HepG2 (cell line): ENCODE results near the gene SGSH. TPM values are rescaled to one million over a fixed set of nuclear protein-coding genes. Genes with fewer than 3 reads are reported as not detected.

Source experiments
- ATAC-seq: fragments of 200-7000 bp; cut with Tn5 transposase; 3 replicates; pipeline ENCODE4 v1.9.1; 2020; ENCODE audit warnings: mild to moderate bottlenecking, moderate library complexity
- BruUV-seq: library from RNA; stranded (reverse); fragments of 400-500 nt; replicated peaks from 2 replicates; lab custom pipeline; 2021; lab: Mats Ljungman, UMichigan
- CTCF ChIA-PET: fragments of 300-600 bp; formaldehyde crosslinking; extraction: SDS; loops from one replicate; lab custom pipeline; 2021; ENCODE audit warnings: low total read pairs, inconsistent platforms, low intra/inter-chr PET ratio; lab: Yijun Ruan, JAX
- POLR2A ChIA-PET: fragments of 350-600 bp; sonication (Branson Sonifier 250); formaldehyde crosslinking; loops from one replicate; lab custom pipeline; 2020; ENCODE audit warnings: antibody characterized with exemption, inconsistent platforms; lab: Yijun Ruan, JAX
- DNase-seq: peaks from one replicate; pipeline ENCODE4 v3.0.0-alpha.2; 2015; ENCODE audit warnings: low spot score
- FAIRE-seq: peaks from 3 replicates; lab custom pipeline; 2011; peaks lifted over from hg19 to GRCh38; lab: Jason Lieb, UNC
- H2AFZ ChIP-seq: one replicate; pipeline ENCODE4 v1.6.1; 2011; ENCODE audit warnings: low read length, inconsistent platforms
- H3K27ac ChIP-seq: fragments of 300-600 bp; 3 replicates; pipeline ENCODE4 v1.8.0; 2011; ENCODE audit warnings: mixed run types, mild to moderate bottlenecking, mixed read lengths, low read length, inconsistent platforms; ENCODE audit not compliant: insufficient read depth; ENCODE audit errors: extremely low read length
- H3K27me3 ChIP-seq, 2 experiments: fragments of 200-600 bp in 1 of 2; 2 replicates in 1 of 2; 3 replicates in 1 of 2; pipeline versions ENCODE4 v1.6.0 to v1.8.0; 2011; ENCODE audit warnings: low read length in 2 of 2, mild to moderate bottlenecking in 2 of 2, moderate library complexity in 2 of 2, inconsistent platforms in 1 of 2; ENCODE audit not compliant: insufficient read depth in 2 of 2, control insufficient read depth in 1 of 2
- H3K36me3 ChIP-seq, 2 experiments: fragments of 200-600 bp in 1 of 2; replicated peaks in 1 of 2; 2 replicates in 1 of 2; 3 replicates in 1 of 2; pipeline versions ENCODE4 v1.5.1 to v1.8.0; 2011; ENCODE audit warnings: low read length in 2 of 2, inconsistent platforms in 1 of 2; ENCODE audit not compliant: insufficient read depth in 2 of 2, control insufficient read depth in 1 of 2
- H3K4me1 ChIP-seq: 2 replicates; pipeline ENCODE4 v1.5.1; 2012; ENCODE audit warnings: low read length, inconsistent platforms; ENCODE audit not compliant: insufficient read depth
- H3K4me2 ChIP-seq: 2 replicates; pipeline ENCODE4 v1.6.0; 2011; ENCODE audit warnings: low read depth, low read length, inconsistent platforms
- H3K4me3 ChIP-seq, 3 experiments: fragments of 200-600 bp in 1 of 3; sonication (generic), shearing (Covaris generic) in 1 of 3; replicated peaks in 1 of 3; 2 replicates each; pipeline ENCODE4 v1.5.1; 2011 to 2016; ENCODE audit warnings: low read length in 3 of 3, inconsistent platforms in 2 of 3, low read depth in 2 of 3, mild to moderate bottlenecking in 2 of 3, control low read depth in 1 of 3, mixed read lengths in 1 of 3; ENCODE audit not compliant: insufficient read depth in 1 of 3
- H3K79me2 ChIP-seq: one replicate; pipeline ENCODE4 v1.6.1; 2011; ENCODE audit warnings: low read length, inconsistent platforms; ENCODE audit not compliant: insufficient read depth
- H3K9ac ChIP-seq: 2 replicates; pipeline ENCODE4 v1.6.0; 2011; ENCODE audit warnings: mild to moderate bottlenecking, low read depth, low read length, inconsistent platforms; ENCODE audit not compliant: insufficient read depth
- H3K9me3 ChIP-seq: 2 replicates; pipeline ENCODE4 v1.5.1; 2012; ENCODE audit warnings: mild to moderate bottlenecking, low read length
- H4K20me1 ChIP-seq: 2 replicates; pipeline ENCODE4 v1.6.0; 2011; ENCODE audit warnings: inconsistent platforms, mild to moderate bottlenecking, low read length, moderate library complexity; ENCODE audit not compliant: insufficient read depth
- HDAC1 ChIP-seq: sonication (generic); formaldehyde crosslinking; IDR thresholded peaks from 2 replicates; pipeline ENCODE4 v1.5.1; 2020; ENCODE audit warnings: mild to moderate bottlenecking, missing genetic modification reagents
- RXRA ChIP-seq: sonication (generic); formaldehyde crosslinking; IDR thresholded peaks from 2 replicates; pipeline ENCODE4 v1.5.1; 2020; ENCODE audit warnings: missing genetic modification reagents
- SKIL ChIP-seq: sonication (generic); formaldehyde crosslinking; IDR thresholded peaks from 2 replicates; pipeline ENCODE4 v1.8.0; 2022; ENCODE audit warnings: missing genetic modification reagents, mild to moderate bottlenecking, moderate library complexity, borderline replicate concordance
- ZBTB4 ChIP-seq: sonication (generic); formaldehyde crosslinking; IDR thresholded peaks from 2 replicates; pipeline ENCODE4 v1.4.0; 2020; ENCODE audit warnings: missing genetic modification reagents, mild to moderate bottlenecking, borderline replicate concordance
- ZBTB40 ChIP-seq, 2 experiments: fragments of 450-650 bp in 1 of 2; sonication (generic) in 1 of 2; formaldehyde crosslinking in 1 of 2; IDR thresholded peaks; 2 replicates each; pipeline versions ENCODE4 v1.6.1 to v1.8.0; 2016 to 2022; ENCODE audit warnings: antibody characterized with exemption in 1 of 2, mild to moderate bottlenecking in 1 of 2, missing genetic modification reagents in 1 of 2
- ZNF354B ChIP-seq: sonication (generic); formaldehyde crosslinking; IDR thresholded peaks from 2 replicates; pipeline ENCODE4 v1.8.0; 2022; ENCODE audit warnings: mild to moderate bottlenecking, missing genetic modification reagents
- WGBS: methylation state at CpG from one replicate; pipeline ENCODE4 v1.1.6; 2017; ENCODE audit warnings: low lambda C conversion rate; 5-methylcytosine and 5-hydroxymethylcytosine counted together
- in situ Hi-C: cut with HindIII; loops from 2 replicates; pipeline ENCODE4 v1.10.0; 2017; ENCODE audit warnings: low pct_unique_long_range_greater_than_20kb; ENCODE audit not compliant: extremely low pct_ligation_motif_present
- intact Hi-C: fragments of 100-400 bp; cut with micrococcal nuclease; formaldehyde crosslinking; loops from one replicate; pipeline ENCODE4 v1.10.0; 2022; ENCODE audit not compliant: unreplicated experiment
- polyA plus RNA-seq, 8 experiments: library from polyadenylated mRNA; depleted of rRNA in 3 of 8; stranded (reverse) in 7 of 8; unstranded in 1 of 8; fragments of >200 nt; fragmentation: Illumina TruSeq in 4 of 8; extraction: Trizol in 4 of 8; gene quantifications; 2 replicates each; pipeline versions ENCODE4 v1.2.1 to v1.2.3, GENCODE V29; 2011 to 2016; ENCODE audit warnings: low read depth in 4 of 8, missing spikeins in 1 of 8, mixed read lengths in 1 of 8; ENCODE audit not compliant: insufficient read depth in 1 of 8
- total RNA-seq, 5 experiments: library from RNA; depleted of rRNA; stranded (reverse); fragments of >200 nt; fragmentation: Illumina TruSeq; extraction: Trizol; gene quantifications; 2 replicates each; pipeline ENCODE4 v1.2.3, GENCODE V29; 2016; ENCODE audit warnings: low read depth in 1 of 5

Gene SGSH
- total and polyA plus RNA-seq, 2 of the 13 experiments (the other 11 are each of a cell fraction or from before 2014, with no cell fraction given), result 12.2 to 17.6 TPM

DNA sequence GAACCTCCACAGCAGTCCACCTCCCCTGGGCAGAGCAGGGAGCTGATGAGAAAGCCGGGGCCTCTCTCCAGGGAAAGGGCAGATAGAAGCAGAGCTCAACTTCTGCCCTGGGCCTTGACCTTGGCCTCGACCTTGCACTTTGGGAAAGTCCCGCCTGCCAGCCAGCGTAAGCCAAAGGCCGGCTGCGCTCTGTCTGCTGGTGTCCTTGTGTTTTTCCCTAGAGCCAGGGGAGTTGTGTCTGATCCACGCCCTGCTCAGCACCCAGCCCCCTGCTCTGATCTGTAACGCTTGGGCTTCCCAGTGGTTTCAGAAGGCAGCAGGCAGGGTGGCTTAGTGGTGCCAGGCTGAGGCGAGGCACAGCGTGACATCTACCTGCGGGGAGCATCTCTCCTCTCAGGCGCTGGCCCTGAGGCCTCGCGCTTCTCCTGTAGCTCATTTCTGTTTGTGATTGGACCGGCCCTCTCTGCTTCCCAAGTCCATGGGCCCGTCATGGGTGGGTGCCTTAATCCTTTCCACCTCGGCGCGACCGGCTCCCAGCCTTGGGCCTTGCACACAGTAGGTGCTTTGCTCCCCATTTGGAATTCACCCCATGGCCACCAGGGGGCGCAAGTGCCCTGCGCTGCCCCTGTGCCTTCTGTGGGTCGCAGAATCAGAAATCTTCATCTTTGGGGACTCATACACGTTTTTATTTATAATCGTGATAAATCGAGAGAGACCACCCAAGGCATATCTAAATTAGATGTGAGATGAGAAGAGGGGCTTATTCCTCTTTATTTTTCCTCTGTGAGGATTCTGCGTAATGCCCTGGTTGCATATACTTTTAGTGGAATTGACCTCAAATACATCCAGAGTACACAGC lies 24.2 kb downstream of the SGSH start:
- Histone ChIP-seq H2AFZ (no peak overlapping the region), H3K27me3 (peaks cover 19 to 63% of the 10 kb centered on the region in 2 experiments), H3K4me3 (no peak overlapping the region), H3K36me3 (no peaks in the 10 kb centered on the region), H3K27ac (no peak overlapping the region), H3K4me1 (peaks cover 44% of the 10 kb centered on the region), H3K4me2 (no peak overlapping the region), H4K20me1 (no peaks in the 10 kb centered on the region; the same call in 1 of the 2 replicates), H3K9me3 (no peaks in the 10 kb centered on the region), H3K79me2 (no peaks in the 10 kb centered on the region), H3K9ac (no peak overlapping the region)
- ChIA-PET POLR2A (interaction anchor here (1.0 to 2.3 kb wide), 4 partner anchors 24 to 67 kb away, joined by 3 to 8 read pairs (median 6); partner anchors contain the start of genes SGSH and SLC26A11), CTCF (interaction anchor here (1.6 to 2.0 kb wide), 2 partner anchors 97 to 168 kb away, joined by 7 to 10 read pairs; no protein-coding TSS in a partner anchor)
- ATAC-seq (peak; percentile 49), FAIRE-seq (peak; percentile 64), DNase-seq (peak; percentile 48)
- no TSS peak for BruUV-seq
- 65% methylated on average over 20 of the region's 27 CpGs for WGBS
- in situ Hi-C loops (no loop called here), intact Hi-C loops (loop anchor here (5.0 kb wide), 1 partner anchor 49 kb away; the partner anchor contains the start of gene EIF4A3)
- TF ChIP-seq ZBTB4 (0 out of 2 replicates have a peak, but pooled peaks have one; percentile 67), RXRA (peak; percentile 98), HDAC1 (CRISPR knock-in tag) (peak; percentile 89), ZBTB40 (IDR thresholded peaks at IDR 0.05) (no peak), ZBTB40 (CRISPR knock-in tag; IDR thresholded peaks at IDR 0.05) (0 out of 2 replicates have a peak, but pooled peaks have one; percentile 44), SKIL (CRISPR knock-in tag) (peak; percentile 91), ZNF354B (CRISPR knock-in tag) (no peak)
